H9 (cell line): ENCODE measurements around the gene TTC7B. TPM values are rescaled to one million over a fixed set of nuclear protein-coding genes. Genes with fewer than 3 reads are reported as not detected.

ENCODE experiments used
- DNase-seq: peaks from one replicate; pipeline ENCODE4 v3.0.0-alpha.2; 2017
- H2AFZ ChIP-seq: one replicate; pipeline ENCODE4 v1.6.1; 2013; ENCODE audit warnings: mild to moderate bottlenecking, low read length, control low read depth, moderate library complexity
- H2AK5ac ChIP-seq: 2 replicates; pipeline ENCODE4 v1.6.1; 2013; ENCODE audit warnings: low read length, control low read depth, mixed read lengths; ENCODE audit not compliant: insufficient read length
- H2BK120ac ChIP-seq: one replicate; pipeline ENCODE4 v1.6.1; 2013; ENCODE audit warnings: low read depth, mild to moderate bottlenecking, low read length, control low read depth, inconsistent platforms; ENCODE audit not compliant: poor library complexity, severe bottlenecking
- H2BK12ac ChIP-seq: 2 replicates; pipeline ENCODE4 v1.6.1; 2013; ENCODE audit warnings: low read length, control low read depth, mixed read lengths, low read depth; ENCODE audit not compliant: insufficient read length
- H2BK15ac ChIP-seq: 2 replicates; pipeline ENCODE4 v1.6.1; 2013; ENCODE audit warnings: low read depth, low read length, control low read depth
- H2BK20ac ChIP-seq: one replicate; pipeline ENCODE4 v1.6.1; 2013; ENCODE audit warnings: low read depth, mild to moderate bottlenecking, low read length, control low read depth, inconsistent platforms; ENCODE audit not compliant: poor library complexity, severe bottlenecking
- H2BK5ac ChIP-seq: 2 replicates; pipeline ENCODE4 v1.6.1; 2013; ENCODE audit warnings: low read length, control low read depth, mixed read lengths; ENCODE audit not compliant: insufficient read length
- H3K14ac ChIP-seq: 2 replicates; pipeline ENCODE4 v1.6.1; 2013; ENCODE audit warnings: low read length, control low read depth; ENCODE audit not compliant: insufficient read depth
- H3K18ac ChIP-seq: 2 replicates; pipeline ENCODE4 v1.6.1; 2013; ENCODE audit warnings: low read depth, mild to moderate bottlenecking, mixed read lengths, low read length, control low read depth; ENCODE audit not compliant: insufficient read length
- H3K23ac ChIP-seq: 2 replicates; pipeline ENCODE4 v1.6.1; 2013; ENCODE audit warnings: low read length, control low read depth, mixed read lengths, low read depth; ENCODE audit not compliant: insufficient read length
- H3K23me2 ChIP-seq: 2 replicates; pipeline ENCODE4 v1.6.1; 2013; ENCODE audit warnings: low read depth, mild to moderate bottlenecking, mixed read lengths, low read length, control low read depth; ENCODE audit not compliant: insufficient read length, poor library complexity, severe bottlenecking
- H3K27ac ChIP-seq: 2 replicates; pipeline ENCODE4 v1.5.1; 2013; ENCODE audit warnings: low read length, control low read depth, mixed read lengths, low read depth; ENCODE audit not compliant: insufficient read length
- H3K27me3 ChIP-seq: 2 replicates; pipeline ENCODE4 v1.6.1; 2013; ENCODE audit warnings: low read length, control low read depth, inconsistent platforms; ENCODE audit not compliant: insufficient read depth
- H3K4ac ChIP-seq: 2 replicates; pipeline ENCODE4 v1.6.1; 2013; ENCODE audit warnings: low read depth, mild to moderate bottlenecking, control low read depth, inconsistent platforms, low read length, moderate library complexity
- H3K4me1 ChIP-seq: 2 replicates; pipeline ENCODE4 v1.6.1; 2013; ENCODE audit warnings: low read length, control low read depth, inconsistent platforms; ENCODE audit not compliant: insufficient read depth
- H3K4me2 ChIP-seq: 2 replicates; pipeline ENCODE4 v1.6.1; 2013; ENCODE audit warnings: low read length, control low read depth, mixed read lengths; ENCODE audit not compliant: insufficient read length, insufficient read depth
- H3K56ac ChIP-seq: 2 replicates; pipeline ENCODE4 v1.6.1; 2013; ENCODE audit warnings: low read depth, mild to moderate bottlenecking, mixed read lengths, low read length, control low read depth; ENCODE audit not compliant: insufficient read length
- H3K79me1 ChIP-seq: 2 replicates; pipeline ENCODE4 v1.6.1; 2013; ENCODE audit warnings: low read depth, mild to moderate bottlenecking, moderate library complexity, low read length, control low read depth, inconsistent platforms; ENCODE audit not compliant: insufficient read depth, poor library complexity, severe bottlenecking
- H3K79me2 ChIP-seq: 2 replicates; pipeline ENCODE4 v1.6.1; 2013; ENCODE audit warnings: low read length, control low read depth, inconsistent platforms; ENCODE audit not compliant: insufficient read depth
- H3K9ac ChIP-seq: 2 replicates; pipeline ENCODE4 v1.6.1; 2013; ENCODE audit warnings: low read length, control low read depth, mixed read lengths; ENCODE audit not compliant: insufficient read length; ENCODE audit errors: extremely low read depth
- H3K9me3 ChIP-seq: one replicate; pipeline ENCODE4 v1.6.1; 2013; ENCODE audit warnings: low read depth, low read length, inconsistent platforms; ENCODE audit not compliant: control insufficient read depth
- H3T11ph ChIP-seq: one replicate; pipeline ENCODE4 v1.6.1; 2013; ENCODE audit warnings: mild to moderate bottlenecking, low read length, control low read depth, inconsistent platforms
- H4K20me1 ChIP-seq: one replicate; pipeline ENCODE4 v1.6.1; 2013; ENCODE audit not compliant: control insufficient read depth, insufficient read length, insufficient read depth
- H4K5ac ChIP-seq: 2 replicates; pipeline ENCODE4 v1.6.1; 2013; ENCODE audit warnings: low read depth, mild to moderate bottlenecking, mixed read lengths, low read length, control low read depth; ENCODE audit not compliant: insufficient read length
- H4K8ac ChIP-seq: replicated peaks from 2 replicates; pipeline ENCODE4 v1.6.1; 2013; ENCODE audit warnings: low read length, control low read depth, mixed read lengths, low read depth; ENCODE audit not compliant: insufficient read length
- H4K91ac ChIP-seq: 2 replicates; pipeline ENCODE4 v1.6.1; 2013; ENCODE audit warnings: low read depth, mild to moderate bottlenecking, moderate library complexity, mixed read lengths, low read length, control low read depth; ENCODE audit not compliant: insufficient read length
- H3K27ac Mint-ChIP-seq, 3 experiments: 2 replicates in 2 of 3; 3 replicates in 1 of 3; pipeline ENCODE4 v1.8.0; 2020 to 2021; ENCODE audit warnings: mixed read lengths in 3 of 3, mild to moderate bottlenecking in 1 of 3, moderate library complexity in 1 of 3
- H3K27me3 Mint-ChIP-seq: 2 replicates; pipeline ENCODE4 v1.8.0; 2021; ENCODE audit warnings: low read depth, mild to moderate bottlenecking, moderate library complexity, mixed read lengths
- H3K36me3 Mint-ChIP-seq, 3 experiments: 2 replicates in 2 of 3; 3 replicates in 1 of 3; pipeline ENCODE4 v1.8.0; 2020 to 2021; ENCODE audit warnings: low read depth in 3 of 3, mixed read lengths in 3 of 3; ENCODE audit not compliant: insufficient read depth in 1 of 3
- H3K4me1 Mint-ChIP-seq, 2 experiments: 2 replicates each; pipeline ENCODE4 v1.8.0; 2020; ENCODE audit warnings: mixed read lengths in 2 of 2
- H3K4me3 Mint-ChIP-seq, 2 experiments: 2 replicates in 1 of 2; 3 replicates in 1 of 2; pipeline ENCODE4 v1.8.0; 2020 to 2021; ENCODE audit warnings: mild to moderate bottlenecking in 2 of 2, mixed read lengths in 2 of 2, moderate library complexity in 1 of 2
- H3K9me3 Mint-ChIP-seq, 2 experiments: 2 replicates in 1 of 2; 3 replicates in 1 of 2; pipeline ENCODE4 v1.8.0; 2020; ENCODE audit warnings: mild to moderate bottlenecking in 2 of 2, mixed read lengths in 2 of 2, moderate library complexity in 1 of 2
- CTCF ChIP-seq: fragments of 200-600 bp; sonication (generic); conservative IDR thresholded peaks from 3 replicates; pipeline ENCODE4 v1.8.0; 2021; ENCODE audit warnings: antibody characterized with exemption, mild to moderate bottlenecking
- WGBS: extraction: QIAGEN DNeasy Blood & Tissue Kit; methylation state at CpG from one replicate; pipeline ENCODE4 v1.1.7; 2013; ENCODE audit warnings: missing lambda C conversion rate, low lambda C conversion rate, mixed read lengths; ENCODE audit not compliant: insufficient read length; ENCODE audit errors: extremely low coverage; 5-methylcytosine and 5-hydroxymethylcytosine counted together
- total RNA-seq: library from RNA; stranded (reverse); gene quantifications from 2 replicates; pipeline ENCODE4 v1.2.1, GENCODE V29; 2021

Gene TTC7B
- total RNA-seq, 1 experiment from 2014 or later, result 33.7 TPM

DNA sequence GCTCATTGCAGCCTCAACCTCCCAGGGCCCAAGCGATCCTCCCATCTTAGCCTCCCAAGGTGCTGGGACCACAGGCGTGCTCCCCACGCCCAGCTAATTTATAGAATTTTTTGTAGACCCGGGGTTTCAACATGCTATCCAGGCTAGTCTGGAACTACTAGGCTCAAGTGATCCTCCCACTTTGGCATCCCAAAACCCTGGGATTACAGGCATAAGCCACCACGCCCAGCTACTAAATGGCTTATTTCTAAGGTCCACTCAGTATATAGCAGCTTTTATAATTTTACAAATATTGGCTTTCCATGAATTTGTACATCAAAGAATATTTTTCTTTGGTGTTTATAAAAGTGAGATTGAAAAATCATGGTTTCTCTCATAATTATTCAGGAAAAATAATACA is 167.8 kb downstream of the TTC7B start:
- Histone ChIP-seq H4K91ac (no peak overlapping the region), H3K18ac (no peak overlapping the region), H2BK120ac (no peak overlapping the region), H3K4me1 (peaks cover 13% of the 10 kb centered on the region; the same call in 1 of the 2 replicates), H3K9me3 (no peaks in the 10 kb centered on the region), H3K23me2 (no peaks in the 10 kb centered on the region), H3K27me3 (no peaks in the 10 kb centered on the region), H3K9ac (no peak overlapping the region), H3K14ac (no peak overlapping the region), H3K4ac (no peak overlapping the region), H2BK15ac (no peak overlapping the region), H3K79me2 (no peaks in the 10 kb centered on the region), H4K20me1 (no peaks in the 10 kb centered on the region), H2BK20ac (no peak overlapping the region), H2BK5ac (no peak overlapping the region), H4K5ac (no peak overlapping the region), H4K8ac (no peak overlapping the region), H3T11ph (no peak overlapping the region), H3K4me2 (no peak overlapping the region), H3K23ac (no peak overlapping the region), H3K56ac (no peak overlapping the region), H3K79me1 (no peaks in the 10 kb centered on the region), H3K27ac (no peak overlapping the region), H2AFZ (no peak overlapping the region), H2AK5ac (no peak overlapping the region), H2BK12ac (no peak overlapping the region)
- Mint-ChIP-seq H3K27ac (peak overlapping the region in 1 of 3 experiments; percentile 59; a peak in 2 of 7 replicates), H3K36me3 (peaks cover 0 to 14% (median 5%) of the 10 kb centered on the region in 3 experiments; a peak in 2 of 7 replicates), H3K27me3 (no peaks in the 10 kb centered on the region), H3K9me3 (no peaks in the 10 kb centered on the region), H3K4me1 (peaks cover 64 to 65% of the 10 kb centered on the region in 2 experiments), H3K4me3 (no peak overlapping the region)
- no peak for TF ChIP-seq CTCF
- no peak for DNase-seq
- WGBS, result no CpG with 5 or more reads among the region's 5 CpGs
